ENCODE results near the gene OSBP2.

GRCh38 chr22:30891781-30892180 lies 197.1 kb downstream of the OSBP2 start:
- TF ChIP-seq, protein P1, sequence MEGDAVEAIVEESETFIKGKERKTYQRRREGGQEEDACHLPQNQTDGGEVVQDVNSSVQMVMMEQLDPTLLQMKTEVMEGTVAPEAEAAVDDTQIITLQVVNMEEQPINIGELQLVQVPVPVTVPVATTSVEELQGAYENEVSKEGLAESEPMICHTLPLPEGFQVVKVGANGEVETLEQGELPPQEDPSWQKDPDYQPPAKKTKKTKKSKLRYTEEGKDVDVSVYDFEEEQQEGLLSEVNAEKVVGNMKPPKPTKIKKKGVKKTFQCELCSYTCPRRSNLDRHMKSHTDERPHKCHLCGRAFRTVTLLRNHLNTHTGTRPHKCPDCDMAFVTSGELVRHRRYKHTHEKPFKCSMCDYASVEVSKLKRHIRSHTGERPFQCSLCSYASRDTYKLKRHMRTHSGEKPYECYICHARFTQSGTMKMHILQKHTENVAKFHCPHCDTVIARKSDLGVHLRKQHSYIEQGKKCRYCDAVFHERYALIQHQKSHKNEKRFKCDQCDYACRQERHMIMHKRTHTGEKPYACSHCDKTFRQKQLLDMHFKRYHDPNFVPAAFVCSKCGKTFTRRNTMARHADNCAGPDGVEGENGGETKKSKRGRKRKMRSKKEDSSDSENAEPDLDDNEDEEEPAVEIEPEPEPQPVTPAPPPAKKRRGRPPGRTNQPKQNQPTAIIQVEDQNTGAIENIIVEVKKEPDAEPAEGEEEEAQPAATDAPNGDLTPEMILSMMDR (IDR thresholded peaks at IDR 0.05), result no peak
- no peak for TF ChIP-seq EZH2phosphoT487 (IDR thresholded peaks at IDR 0.05)

Measured in neural progenitor cell (in vitro differentiated cells).